SKM-1 treated with dmso at 0.1 percent for 144 hours (cell line): ENCODE measurements around the gene C11orf16.
A peak's percentile ranks its signal among the peaks of the same experiment; 100 is the strongest.
"Not testable (repeated sequence)": the region's sequence is repeated elsewhere in the genome, so short reads cannot be mapped to it uniquely, and the experiment has no call there.

Experiments used
- DNase-seq: peaks from one replicate; lab custom pipeline; 2025; ENCODE audit not compliant: unreplicated experiment; lab: John Stamatoyannopoulos, UW

Gene C11orf16, protein sequence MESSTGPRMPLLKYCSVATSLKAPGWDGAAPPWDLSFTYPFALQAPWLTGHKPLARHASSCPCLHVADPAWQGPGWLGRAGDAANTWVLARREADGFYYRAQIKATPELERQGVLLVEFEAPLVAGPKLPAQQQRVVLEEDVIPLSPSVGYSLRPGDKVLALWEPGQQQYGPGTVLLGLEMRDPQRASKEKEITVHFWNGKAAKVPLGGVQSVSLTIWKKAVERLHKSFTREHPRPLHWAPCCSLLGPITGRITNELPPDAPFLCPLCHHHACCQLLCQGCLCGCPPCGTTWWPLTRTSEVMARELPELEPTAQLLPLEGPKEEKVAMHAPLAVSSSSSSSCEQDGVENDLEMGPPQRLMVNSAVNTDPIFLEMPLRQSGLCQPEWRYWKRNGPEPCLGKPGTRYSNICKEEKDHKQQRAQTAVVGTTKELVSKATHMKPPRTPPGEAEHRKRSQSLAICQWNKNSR

DNA sequence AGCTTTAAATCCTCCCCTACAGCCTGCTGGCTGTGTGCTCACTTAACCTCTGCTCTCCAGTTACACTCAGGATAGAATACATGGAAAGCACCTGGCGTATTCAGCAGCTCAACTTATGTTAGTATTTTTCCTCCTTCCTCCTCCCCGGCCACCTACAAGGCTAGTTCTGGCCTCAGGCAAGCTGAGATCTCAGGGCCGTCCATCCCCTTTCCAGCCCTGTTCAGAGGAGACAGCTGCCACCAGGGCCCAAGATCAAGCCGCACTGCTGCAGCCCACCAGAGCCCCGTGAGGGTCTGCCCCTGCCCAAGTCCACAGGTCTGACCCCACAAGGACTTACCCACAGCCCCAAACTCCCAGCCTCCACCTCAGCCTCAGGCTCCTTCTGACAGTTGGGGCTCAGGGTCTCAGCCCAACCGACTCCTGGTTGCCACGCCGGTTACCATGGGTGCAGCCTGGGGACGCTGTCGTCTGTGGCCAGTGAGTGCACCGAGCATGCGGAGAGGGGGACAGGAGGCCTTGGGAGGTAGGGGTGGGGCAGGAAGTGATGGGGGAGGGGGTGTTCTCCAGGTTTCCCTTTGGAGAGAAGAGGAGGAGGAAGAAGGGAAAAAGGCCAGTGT lies at the start of gene C11orf16:
TSS of gene C11orf16 (minus strand) at position 384 of the 617 bp plus-strand sequence. CDS start 639 bp downstream, outside the sequence.
- DNase-seq, result no peak

DNA sequence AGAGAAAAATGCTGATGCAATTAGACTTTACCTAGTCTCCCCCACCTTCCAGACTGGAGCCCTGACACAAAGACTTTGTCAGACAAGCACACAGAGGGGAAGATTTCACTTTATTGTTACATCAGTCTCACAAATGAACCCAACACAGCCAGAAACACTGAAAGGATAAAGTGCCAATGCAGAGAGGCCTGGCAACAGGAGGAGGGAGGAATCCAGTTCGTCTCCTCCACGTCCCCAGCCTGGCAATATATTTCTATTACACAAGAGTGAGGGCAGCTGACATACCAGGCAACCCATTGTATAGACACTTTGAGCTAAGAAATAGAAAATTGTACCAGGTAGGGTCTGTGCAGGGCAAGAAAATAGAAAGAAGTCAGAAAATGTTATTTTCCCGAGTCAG lies 47.7 kb upstream of the C11orf16 start:
- no peak for DNase-seq

DNA sequence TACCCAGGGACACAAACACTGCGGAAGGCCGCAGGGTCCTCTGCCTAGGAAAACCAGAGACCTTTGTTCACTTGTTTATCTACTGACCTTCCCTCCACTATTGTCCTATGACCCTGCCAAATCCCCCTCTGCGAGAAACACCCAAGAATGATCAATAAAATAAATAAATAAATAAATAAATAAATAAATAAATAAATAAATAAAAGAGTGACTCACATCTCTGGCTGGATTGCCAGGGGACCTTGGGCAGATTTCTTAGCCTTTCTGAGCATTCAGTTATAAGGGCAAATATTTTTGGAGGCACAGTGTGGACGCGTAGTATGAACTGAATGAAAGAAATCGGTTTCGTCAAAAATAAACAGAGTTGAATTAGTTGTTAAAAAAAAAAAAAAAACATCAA lies 46.6 kb upstream of the C11orf16 start:
- not testable (repeated sequence) for DNase-seq

DNA sequence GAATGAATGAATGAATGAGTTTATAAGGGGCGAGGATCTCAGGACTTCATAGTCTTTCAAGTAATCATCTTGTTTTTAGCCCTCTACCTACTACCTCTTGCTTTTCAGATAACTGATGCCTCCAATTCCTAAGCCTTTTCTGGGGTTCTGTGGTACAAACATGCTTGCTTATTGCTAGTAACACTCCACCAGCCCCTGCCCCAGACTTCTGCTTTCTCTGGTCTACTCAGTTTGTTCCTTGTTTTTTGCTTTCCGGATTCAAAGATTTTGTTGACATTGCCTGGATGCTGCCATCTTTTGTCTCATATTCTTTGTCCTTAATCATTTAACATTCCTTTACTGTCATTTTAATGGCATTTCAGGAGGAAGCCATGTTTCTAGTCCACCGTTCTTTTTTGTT lies 40.4 kb upstream of the C11orf16 start:
- DNase-seq, result no peak

DNA sequence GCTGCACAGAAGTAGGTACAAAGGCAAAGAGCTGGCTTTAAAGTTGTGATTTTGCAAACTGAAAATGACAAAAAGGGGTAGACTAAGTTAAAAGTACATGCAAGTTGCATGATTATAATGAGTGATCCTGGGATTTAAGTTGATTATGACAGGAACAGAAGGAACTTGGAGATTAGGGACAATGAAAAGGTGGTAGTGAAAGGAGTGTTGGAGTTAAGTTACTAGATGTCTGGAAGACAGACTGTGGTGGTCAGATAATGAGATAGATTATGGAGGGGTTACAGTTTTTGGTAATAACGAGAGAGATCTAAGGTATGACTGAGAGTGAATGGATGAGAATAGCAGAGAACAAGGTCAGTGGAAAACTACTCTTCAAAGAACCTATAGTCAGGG lies 39.2 kb upstream of the C11orf16 start:
- DNase-seq, result no peak

DNA sequence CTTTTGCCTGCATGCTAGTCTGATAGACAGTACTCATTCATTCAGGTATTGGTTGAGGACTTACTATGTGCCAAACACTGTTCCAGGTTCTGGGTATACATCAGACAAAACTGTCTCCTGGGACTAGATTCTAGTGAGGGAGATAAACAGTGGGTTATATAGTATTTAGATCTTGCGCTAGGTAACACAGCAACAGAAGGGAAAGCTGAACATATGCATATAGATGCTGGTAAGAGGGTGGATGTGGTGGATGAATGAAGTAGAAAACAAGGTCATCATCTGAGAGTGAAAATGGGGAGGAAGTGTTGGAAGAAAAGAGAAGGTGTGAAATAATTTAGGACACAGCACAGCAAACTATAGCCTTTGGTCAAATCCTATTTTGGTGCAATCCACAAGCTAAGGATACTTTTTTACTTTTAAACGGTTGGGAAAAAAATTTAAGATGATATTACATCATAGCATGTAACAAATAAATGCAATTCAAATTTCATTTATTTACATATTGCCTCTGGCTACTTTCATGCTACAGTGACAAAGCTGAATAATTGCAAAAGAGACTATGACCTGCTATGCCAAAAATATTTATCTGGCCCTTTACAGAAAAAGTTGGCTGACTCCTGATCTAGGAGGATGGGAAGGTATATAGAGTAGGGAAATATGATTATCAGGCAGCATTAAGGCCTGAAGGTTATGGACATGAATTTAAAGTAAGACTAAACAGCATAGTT lies 38.6 kb upstream of the C11orf16 start:
- DNase-seq, result no peak

DNA sequence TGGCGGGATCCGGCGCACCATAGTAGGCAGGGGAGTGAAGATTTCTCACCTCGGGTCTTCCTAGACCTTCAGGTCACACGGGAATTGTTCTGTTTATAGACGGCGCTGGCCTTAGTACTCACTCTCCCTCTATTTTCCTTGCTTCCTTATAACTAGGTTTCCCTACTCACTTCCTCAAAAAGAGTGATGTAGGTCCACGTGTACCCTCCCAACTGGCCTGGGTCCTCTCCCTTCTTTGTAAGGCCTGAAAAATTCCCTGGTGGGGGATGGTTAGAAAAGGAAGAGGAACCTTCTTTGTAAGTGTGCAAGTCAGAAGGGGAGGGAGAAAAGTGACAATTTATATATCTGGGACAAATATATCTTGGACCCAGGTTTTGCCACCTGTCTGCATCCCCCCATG lies 34.4 kb upstream of the C11orf16 start:
- DNase-seq, result no peak

DNA sequence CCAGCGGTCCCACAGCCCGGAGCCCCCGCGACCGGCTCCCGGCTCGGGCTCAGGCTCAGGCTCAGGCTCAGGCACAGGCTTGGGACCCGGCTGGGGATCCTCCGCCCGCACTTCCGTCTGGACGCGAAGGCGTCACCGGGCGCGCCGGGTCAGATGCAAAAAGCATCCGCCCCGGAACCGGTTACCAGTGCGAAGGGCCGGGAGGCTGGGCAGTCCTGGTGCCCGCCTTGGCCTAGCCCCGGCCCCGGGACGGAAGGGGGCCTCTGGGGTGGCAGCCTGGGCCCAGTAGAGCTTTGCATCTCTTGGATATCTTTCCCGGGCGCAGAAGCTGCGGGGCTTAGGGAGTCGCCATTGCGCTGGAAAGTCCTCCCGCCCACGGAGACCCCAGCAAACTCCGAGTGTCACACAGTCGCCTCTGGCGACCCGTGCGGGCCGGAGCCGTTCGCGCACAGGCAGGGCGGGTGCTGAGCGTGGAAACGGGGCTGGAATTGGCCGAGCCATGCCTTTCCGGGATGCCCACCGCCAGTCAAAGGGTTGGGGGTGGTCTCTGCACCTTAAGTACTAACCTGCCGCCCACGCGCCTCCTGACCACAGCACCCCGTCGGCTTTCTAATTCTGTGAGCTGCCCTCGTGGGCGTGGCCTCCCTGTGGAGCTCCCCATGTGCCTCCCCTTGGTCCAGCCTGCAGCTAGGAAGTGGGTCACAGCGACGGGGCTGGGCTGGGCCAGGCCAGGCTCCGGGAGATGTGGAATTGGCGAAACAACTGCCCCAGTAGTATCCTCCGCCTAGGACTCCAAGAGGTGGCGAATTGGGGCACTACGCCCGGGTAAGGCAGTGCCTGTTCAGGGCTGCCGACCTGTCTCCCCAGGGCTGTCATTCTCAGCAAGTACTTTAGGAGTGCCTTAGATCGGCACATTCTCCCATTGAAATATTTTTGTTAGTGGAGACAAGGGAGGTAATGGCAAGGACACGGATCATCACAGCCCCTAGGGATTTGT lies 31.9 kb upstream of the C11orf16 start, which contains the start of gene TMEM9B:
TSS of gene TMEM9B (minus strand) at position 119 of the 997 bp plus-strand sequence. CDS start 129 bp downstream, outside the sequence.
- peak; percentile 78 for DNase-seq

DNA sequence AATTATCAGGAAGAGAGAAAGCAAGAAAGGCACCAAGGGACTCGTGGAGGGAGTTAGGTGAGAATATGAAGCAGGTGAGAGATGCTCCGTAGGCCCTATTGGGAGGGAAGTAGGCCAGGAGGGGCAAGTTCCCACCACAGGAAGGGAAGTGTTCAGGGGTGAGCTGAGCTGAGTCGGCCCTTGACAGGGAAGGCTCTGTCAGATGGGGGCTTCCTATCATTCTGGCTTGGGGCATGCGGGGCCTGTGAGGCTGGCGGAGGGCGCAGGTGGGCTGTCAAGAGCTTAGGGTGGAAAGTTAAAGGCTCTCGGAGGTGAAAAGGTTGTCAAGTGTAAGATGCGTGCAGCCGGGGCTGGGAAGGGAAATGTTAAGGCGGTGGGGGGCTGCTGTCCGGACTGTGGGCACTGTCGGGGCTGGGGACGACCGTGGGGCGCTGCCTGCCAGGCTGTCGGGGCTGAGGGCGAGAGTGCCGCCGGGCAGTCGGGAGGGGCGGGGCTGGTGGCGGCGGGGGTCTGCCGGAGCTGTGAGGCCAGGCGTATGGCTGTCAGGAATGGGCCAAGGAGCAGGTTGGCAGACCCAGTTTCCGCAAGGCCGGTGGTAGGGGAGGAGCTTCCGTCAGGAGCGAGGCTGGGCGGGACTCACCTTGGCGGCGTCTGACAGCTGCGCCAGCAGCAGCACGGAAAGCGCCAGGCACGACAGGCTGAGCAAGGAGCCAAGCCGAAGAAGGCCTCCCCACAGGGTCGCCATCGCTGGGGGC lies 31.0 kb upstream of the C11orf16 start:
- DNase-seq, result peak; percentile 58

DNA sequence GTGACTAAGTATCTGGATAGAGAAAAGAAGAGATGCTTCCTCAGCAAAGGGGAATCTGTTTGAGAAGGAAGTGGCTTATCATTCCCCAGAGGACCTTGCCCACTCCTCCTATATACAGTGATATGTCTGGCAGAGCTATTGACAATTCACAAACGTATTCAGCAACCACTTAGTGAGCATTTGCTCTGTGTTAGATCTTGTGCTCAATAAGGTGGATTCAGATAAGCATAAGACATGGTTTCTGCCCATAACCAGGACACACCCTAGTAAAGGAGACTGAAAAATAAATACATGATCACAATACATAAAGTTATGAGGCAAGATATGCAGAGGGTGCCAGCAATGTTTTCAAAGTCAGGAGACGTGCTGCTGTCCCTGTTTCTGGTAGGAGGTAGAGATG lies 30.1 kb upstream of the C11orf16 start:
- no peak for DNase-seq

DNA sequence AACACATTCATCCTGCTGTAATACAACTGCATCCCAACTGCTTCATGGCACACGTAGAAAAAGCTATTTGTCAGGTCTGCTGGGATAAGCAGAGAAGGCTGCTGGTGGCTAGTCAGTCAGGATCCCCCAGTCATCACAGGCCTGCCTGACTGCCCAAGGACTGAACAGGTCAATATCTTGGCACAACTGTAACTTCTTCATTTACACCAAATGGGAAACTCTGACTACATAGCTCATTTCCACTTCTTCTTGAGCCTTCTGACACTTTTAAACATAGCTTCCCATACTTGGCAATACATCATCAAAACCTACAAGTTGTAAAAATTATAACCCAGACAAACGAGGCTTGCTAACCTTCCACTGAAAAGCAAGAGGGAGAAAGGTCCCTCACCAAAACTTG lies 28.7 kb upstream of the C11orf16 start:
- no peak for DNase-seq

DNA sequence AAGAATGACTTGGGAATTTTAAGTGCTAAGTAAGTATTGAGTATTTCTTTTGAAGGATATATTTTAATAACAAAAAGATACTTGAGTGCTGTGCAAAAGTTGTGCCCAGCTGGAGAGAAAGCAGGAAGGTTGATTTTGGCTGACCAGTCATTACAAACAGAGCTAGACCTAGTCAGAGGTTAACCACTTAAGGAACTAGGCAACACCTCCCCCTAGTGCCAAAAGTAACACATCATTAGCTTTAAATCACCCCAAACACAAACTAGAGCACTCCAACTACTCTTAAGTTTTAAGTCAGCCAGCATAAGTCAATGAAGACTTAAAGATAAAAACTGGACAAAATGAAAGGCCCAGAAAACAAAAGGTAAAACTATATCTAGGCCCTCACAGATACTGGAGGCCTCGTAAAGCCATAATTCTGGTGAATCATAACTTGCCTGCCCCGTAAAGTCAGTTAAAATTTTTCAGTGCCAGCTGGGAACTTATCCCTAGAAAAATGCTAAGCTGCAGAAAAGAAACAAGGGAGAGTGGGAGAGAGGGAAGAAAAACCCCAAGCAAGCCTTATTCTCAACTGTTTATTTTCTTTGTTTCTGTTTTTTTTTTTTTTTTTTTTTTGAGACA lies 26.9 kb upstream of the C11orf16 start:
- DNase-seq, result peak; percentile 78

DNA sequence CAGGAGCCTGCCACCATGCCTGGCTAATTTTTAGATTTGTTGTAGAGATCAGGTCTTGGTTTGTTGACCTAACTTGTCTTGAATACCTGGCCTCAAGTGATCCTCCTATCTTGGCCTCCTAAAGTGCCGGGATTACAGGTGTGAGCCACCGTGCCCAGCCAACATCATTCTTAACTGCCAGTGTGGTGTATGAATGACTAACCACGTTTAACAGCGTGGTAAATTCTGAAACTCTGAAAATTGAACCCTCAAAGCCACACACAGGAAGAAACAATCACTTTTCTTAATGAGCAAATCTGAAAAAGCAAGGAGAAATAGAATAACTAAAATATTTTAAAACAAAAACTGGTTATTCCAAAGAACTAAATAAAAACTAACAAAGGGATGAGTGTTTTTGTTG lies 24.1 kb upstream of the C11orf16 start:
- no peak for DNase-seq

DNA sequence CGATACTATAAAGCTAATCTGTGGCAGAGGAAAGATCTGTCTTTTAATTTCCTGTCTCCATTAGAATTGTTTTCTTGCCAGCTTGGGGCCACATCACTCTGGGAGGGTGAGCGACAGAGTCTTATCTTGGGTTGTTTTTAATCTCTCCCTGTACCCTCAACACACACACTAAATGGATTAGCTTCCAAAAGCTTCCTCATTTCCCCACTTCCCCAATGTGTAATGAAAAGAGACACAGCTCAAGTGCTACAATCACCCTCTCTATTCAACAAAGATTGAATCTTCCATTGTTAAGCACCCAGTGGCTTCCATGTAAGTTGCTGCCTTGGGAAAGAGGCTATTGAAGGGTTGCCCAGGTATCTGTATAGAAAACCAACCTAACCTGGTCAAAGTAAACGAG lies 16.1 kb upstream of the C11orf16 start:
- peak; percentile 7 for DNase-seq

DNA sequence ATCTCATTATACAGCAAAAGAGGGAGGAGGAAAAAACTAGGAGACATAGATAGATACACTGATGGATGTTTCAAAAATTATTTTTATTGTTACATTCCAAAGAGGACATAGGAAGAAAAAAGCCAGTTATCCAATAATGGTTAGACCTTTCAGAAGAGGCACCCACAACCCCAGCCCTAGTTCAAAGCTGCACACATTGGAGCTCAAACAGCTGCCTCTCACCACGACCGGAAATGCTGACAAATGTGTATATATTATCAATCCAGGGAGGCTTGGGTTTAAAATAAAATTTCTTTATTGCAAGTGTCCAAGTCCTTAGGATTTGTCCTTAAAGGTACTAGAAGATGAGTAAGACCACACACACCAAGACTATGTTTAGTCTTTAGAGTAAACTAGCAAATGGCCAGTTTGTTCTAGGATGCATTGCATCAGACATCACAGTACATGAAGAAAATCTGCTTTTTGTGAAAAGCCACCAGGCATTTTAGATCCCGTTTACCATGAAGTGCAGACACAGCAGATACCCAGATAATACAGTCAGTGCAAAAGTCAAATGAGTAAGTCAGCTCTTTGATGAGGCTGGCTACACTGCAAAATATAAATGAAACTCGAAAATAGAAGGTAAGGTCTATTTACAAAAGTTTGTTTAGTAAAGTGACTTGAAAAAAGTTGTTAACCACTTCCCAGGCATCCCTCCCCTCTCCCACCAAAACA lies 14.6 kb upstream of the C11orf16 start:
- DNase-seq, result no peak

DNA sequence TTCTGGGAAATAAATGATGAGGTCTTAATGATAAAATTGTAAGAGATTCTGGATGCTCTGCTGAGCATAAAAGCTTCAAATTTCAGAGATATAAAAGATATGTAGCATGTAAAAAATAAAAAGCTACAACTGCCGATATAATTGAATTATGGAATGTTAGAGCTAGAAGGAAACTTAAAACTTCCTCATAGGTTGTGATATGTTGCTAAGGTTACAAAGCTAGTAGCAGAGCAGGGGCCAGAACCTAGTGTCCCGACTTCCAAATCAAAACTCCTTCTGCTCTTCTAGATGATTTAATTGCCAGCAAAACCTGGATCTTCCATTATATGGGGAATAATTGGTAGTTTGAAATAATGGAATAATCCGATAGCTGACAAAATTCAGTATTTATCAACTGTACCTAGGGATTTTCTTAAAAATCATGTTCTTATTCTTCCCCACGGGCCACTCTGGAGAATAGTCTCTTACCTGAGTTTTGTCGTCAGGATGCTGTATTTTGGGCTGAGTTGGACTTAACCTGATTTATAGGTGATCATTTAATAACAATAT lies 9.8 kb upstream of the C11orf16 start, which contains the start of gene ASCL3:
TSS of gene ASCL3 (minus strand) at position 499 of the 549 bp plus-strand sequence. CDS start 4,855 bp downstream, outside the sequence.
- DNase-seq, result no peak

DNA sequence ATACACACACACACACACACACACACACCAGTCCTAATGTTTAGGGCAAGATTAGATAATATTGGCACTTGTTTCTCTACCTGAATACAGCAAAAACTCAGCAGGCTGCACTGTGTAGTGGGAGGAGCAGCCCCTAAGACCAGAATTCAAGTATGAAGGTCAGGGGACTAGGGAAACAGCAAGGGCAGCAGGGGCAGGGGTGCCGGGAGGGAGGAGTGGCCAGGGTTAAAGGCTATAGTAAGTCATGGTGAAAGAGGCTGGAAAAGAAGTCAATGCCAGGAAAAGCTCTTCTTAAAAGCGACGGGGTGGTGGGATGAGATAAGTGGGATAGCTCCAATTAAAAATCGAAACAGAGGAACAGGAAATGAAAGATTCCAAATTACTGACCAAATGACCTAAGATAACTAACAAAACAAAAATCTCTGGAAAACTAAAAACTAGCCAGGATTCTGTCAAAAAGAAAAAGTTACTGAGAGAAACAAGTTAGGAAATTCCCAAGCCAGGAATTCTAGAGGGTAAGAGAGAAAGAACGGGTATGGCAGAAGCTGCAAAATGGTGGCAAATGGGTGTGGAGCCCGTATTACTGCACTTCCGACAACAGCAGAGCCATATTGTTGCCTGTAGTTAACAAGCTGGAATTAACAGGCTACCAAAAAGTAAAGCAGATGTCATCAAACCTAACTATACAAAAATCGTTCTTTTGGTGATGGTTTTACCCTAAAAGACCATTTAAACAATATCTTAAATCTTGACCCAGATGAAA lies 8.8 kb upstream of the C11orf16 start:
- DNase-seq, result no peak
